NCI-H146 treated with DMSO at 0.1 percent for 48 hours (cell line): ENCODE measurements around the gene BNIPL.

Experiments
- DNase-seq: peaks from one replicate; lab custom pipeline; 2025; ENCODE audit not compliant: unreplicated experiment; lab: John Stamatoyannopoulos, UW

Gene BNIPL

DNA sequence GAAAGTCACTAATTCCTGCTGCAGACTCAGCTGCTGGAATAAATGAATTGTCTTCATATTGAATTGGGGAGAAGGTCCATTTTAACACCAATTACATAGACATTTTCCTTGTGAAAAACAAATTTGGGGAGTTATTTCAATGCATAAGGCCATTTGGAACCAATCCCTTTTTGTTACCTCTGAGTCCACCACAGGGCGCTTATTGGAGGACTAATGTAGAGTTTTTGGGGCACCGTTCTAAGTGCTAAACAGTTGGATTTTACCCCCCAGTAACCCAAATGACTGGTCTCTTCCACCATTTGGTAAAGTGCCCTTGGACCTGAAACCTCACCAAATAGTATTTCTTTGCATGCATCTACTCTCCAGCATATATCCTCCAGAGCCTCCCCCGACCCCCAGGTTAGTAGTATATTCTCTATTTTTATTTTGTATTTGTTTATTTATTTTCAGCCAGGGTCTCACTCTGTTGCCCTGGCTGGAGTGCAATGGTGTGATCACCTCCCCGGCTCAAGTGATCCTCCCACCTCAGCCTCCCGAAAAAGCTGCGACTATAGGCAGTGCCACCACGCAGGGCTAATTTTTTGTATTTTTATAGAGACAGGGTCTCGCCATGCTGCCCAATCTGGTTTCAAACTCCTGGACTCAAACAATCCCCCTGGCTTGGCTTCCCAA lies 26.6 kb upstream of the BNIPL start:
- DNase-seq, result no peak

DNA sequence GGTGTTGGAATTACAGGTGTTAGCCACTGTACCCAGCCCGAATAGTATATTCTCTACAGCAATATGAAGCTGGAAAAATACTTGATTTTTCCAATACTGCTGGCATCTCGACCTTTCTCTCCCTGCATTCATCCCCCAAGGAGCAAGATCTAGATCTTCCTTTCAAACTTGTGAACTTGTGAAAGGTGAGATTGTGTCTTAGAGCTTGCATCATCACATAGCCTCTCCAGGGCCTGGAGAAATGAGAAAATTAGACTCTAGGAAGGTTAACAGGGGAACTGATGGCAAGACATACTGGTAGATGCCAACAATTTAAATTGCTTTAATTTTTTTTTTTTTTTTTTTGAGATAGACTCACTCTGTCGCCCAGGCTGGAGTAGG lies 26.1 kb upstream of the BNIPL start:
- no peak for DNase-seq

DNA sequence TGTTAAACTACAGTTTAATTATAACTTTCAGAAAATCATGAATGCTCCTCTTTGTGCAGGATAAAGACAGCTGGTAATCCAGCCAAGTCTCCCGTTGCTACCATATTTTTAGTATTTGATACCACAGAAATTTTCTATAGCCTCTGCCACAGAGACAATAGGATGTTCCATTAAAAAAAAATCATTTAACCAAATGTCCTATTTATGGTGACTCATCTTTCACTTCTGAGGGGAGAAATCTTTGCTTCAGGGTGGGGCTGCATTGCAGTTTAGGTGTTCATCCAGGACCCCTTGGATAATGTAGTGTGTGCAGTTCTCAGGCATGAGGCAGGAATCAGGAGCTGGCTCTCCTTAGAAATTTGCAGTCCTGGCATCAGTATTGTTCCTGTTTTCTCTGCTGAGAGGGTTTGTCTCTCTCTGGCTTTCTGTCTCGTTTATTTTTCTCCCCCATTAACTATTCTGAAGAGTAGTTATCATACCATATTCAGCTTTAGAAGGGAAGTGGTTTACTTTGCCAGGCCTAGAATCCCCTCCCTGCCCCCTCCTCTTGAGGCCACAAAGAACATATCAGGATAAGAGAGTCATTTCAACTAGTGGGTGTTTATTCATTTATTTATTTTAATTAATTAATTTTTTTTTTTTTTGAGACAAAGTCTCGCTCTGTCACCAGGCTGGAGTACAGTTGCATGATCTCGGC lies 25.1 kb upstream of the BNIPL start:
- no peak for DNase-seq

DNA sequence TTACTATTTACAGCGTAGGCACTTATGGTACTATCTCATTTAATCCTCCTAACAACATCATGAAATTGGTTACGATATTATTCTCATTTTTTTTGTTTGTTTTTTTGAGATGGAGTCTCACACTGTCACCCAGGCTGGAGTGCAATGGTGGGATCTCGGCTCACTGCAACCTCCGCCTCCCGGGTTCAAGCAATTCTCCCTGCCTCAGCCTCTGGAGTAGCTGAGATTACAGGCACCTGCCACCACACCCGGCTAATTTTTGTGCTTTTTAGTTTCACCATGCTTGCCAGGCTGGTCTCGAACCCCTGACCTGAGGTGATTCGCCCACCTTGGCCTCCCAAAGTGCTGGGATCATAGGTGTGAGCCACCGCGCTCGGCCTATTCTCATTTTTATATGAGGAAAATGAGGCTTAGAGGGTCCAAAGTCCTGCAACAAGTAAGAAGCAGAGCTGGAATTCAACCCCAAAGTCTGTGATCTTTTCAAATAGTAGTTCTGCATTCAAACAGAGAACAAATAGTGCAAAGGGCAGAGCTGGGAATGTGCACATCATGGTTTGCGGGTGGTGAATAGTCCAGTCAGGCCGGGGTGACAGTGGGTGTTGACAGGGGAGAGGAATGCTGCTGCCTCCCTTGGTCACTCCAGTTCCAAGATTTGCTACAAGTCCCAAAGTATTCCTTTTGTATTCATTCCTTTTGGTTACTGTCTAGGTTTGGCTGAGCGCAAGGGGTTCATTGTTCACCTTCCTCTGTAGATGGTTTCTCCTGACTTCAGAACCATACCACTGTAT lies 23.5 kb upstream of the BNIPL start:
- DNase-seq, result no peak

DNA sequence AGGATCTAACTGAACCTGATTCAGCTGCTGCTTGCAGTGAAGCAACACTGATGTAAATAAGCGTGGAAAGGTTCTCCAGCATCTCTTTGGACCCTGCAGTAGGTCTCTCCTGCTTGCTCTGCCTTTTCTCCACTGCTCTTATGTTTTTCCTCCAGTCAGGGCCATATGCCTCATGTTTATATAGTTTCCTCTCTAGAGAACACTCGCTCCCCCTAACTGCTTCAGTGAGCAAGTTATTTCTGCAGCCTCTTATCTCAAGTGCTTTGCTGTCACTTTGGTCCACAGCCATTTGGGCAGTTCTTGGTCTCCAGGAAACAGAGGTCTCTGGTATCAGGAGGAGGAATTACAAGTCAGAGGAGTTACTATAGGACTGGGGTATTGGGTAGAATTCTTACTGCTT lies 22.9 kb upstream of the BNIPL start:
- no peak for DNase-seq

DNA sequence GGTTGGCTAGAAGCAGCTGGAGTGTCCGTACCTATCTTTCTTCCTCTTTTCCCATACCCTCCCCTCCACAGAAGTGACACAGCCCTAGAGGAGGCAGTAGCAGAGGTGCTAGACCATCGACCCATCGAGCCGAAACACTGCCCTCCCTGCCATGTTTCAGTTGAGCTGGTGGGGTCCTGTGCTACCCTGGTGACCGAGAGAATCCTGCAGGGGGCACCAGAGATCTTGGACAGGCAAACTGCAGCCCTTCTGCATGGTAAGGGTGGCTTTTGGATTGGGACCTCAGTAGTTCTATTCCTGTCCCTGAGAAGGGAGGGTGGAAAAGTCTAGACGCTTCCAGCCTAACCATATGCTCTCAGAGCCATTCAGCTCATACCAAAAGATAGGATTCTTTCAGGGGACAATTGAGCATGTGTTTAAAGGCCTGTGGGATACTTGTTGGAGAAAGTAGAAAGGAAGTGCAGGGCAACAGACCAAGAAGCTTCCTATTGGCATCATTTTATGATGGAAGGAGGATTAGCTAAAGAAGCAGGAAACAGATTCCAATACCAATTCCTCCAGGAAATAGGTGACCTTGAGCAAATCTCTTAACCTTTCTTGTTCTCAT lies 11.7 kb upstream of the BNIPL start:
- peak; percentile 52 for DNase-seq

DNA sequence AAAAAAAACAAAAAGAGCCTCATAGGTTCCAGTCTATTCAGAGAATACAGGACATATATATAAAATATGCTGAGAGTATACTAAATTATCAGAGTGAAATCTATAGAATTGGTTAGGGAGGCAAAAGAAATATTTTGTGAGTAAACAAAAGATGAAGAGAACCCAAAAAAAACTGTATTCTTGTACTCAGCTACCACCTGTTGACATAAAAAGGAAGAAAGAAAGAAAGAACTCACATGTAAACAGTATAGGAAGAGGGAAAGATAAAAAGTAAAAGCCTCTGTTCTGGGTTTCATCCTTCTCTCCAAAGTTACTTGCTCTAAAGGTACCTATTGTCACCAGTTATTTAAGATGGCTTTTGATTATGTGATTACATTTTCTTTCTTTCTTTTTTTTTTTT lies 9.9 kb upstream of the BNIPL start:
- DNase-seq, result no peak

DNA sequence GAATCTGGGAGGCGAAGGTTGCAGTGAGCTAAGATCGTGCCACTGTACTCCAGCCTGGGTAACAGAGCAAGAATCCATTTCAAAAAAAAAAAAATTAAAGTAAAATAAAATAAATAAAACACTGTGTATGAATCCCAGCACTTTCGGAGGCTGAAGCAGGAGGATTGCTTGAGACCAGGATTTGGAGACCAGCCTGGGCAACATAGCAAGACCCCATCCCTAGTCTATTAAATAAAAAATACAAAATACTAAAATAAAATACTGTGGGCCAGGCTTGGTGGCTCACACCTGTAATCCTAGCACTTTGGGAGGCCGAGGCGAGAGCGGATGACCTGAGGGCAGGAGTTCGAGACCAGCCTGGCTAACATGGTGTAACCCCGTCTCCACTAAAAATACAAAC lies 4.2 kb upstream of the BNIPL start:
- DNase-seq, result no peak

DNA sequence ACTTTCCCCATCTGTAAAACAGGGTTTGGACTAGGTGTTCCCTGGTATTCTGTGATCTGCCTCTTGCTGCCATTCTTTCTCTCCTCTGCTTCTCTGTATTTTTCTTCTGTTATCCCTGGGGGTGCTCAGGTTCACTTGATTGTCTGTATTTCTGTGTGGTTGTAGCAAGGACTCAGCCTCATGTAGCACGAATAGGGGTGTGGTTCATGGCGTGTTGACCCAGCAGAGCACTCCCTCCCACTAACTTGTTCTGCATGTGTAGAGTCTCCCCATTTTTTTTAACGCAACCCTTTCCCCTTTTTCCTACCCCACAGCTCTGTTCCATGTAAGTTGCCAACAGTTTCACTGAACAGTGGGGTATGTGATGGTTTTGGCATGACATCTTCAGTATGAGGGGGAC lies 1.2 kb upstream of the BNIPL start:
- DNase-seq, result no peak

DNA sequence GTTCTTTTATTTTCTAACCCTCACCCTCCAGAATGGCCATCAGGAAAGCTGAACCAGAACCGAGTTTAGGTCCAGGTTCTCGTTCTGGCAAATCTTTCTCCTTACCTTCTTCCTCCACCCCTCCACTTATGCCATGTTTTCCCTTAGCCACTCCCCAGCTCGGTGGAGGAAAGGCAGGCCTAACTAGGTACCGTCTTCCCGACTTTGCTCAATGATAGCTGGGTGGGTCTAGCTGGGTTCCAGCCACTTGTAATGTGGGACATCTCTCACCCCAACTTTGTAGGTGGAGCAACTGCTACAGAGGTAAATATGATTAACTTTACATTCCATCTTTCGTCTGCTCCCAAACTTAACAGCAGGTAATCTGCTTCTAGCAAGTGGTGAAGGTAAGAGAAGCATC lies 646 bp downstream of the BNIPL start:
- no peak for DNase-seq

DNA sequence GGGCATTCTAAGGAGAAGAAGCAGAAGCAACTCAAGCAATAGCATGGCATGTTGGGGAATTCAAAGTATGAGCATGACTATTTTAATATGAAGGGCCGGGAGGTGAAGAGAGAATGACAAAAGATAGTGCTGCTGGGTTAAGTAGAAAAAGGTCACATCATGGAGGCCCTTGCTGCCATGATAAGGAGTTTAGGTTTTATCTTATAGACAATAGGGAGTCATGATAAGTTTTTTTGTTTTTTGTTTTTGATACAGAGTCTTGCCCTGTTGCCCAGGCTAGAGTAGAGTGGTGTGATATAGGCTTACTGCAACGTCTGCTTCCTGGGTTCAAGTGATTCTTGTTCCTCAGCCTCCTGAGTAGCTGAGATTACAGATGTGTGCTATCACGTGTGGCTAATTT lies 3.1 kb downstream of the BNIPL start:
- no peak for DNase-seq

DNA sequence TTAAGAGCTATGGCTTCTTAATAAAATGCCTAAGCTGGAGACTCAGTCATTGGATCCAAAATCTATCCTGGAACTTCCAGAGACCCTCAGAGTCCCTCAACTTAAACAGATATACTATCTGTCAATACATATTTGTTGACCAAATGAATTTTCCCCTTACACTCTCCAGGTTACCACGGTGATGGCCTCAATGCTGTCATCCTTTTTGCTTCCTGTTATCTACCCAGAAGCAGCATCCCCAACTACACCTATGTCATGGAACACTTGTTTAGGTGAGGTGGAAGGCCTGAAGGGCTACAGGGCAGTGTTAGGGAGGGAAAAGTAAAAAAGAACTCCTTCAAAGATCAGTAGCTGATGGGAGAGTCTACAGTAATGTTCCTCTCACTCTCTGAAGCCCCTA lies 6.8 kb downstream of the BNIPL start:
- no peak for DNase-seq

DNA sequence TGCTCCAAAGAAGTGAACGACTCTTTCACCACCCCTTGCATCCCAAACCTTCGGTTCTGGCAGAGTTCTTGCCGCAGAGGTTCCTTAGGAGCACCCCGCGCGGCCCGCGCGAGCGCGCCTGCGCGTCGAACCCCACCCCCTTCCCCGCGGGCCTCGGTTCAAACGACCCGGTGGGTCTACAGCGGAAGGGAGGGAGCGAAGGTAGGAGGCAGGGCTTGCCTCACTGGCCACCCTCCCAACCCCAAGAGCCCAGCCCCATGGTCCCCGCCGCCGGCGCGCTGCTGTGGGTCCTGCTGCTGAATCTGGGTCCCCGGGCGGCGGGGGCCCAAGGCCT lies 11.2 kb downstream of the BNIPL start, which contains the start of gene C1orf56:
TSS of gene C1orf56 (plus strand) at position 161 of the 334 bp plus-strand sequence. CDS start at position 258, 97 bp downstream.
- DNase-seq, result peak; percentile 77

DNA sequence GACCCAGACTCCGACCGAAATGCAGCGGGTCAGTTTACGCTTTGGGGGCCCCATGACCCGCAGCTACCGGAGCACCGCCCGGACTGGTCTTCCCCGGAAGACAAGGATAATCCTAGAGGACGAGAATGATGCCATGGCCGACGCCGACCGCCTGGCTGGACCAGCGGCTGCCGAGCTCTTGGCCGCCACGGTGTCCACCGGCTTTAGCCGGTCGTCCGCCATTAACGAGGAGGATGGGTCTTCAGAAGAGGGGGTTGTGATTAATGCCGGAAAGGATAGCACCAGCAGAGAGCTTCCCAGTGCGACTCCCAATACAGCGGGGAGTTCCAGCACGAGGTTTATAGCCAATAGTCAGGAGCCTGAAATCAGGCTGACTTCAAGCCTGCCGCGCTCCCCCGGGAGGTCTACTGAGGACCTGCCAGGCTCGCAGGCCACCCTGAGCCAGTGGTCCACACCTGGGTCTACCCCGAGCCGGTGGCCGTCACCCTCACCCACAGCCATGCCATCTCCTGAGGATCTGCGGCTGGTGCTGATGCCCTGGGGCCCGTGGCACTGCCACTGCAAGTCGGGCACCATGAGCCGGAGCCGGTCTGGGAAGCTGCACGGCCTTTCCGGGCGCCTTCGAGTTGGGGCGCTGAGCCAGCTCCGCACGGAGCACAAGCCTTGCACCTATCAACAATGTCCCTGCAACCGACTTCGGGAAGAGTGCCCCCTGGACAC lies 11.7 kb downstream of the BNIPL start:
- DNase-seq, result peak; percentile 41

DNA sequence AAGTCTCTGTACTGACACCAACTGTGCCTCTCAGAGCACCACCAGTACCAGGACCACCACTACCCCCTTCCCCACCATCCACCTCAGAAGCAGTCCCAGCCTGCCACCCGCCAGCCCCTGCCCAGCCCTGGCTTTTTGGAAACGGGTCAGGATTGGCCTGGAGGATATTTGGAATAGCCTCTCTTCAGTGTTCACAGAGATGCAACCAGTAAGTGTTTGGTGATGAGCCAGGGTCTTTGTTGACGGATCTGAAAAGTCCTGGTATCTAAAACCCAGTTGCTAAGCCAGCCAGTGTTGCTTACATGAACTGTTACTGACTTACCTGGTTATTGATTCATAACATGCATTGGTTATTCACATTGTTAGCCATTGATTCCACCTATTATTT lies 12.3 kb downstream of the BNIPL start:
- DNase-seq, result no peak

DNA sequence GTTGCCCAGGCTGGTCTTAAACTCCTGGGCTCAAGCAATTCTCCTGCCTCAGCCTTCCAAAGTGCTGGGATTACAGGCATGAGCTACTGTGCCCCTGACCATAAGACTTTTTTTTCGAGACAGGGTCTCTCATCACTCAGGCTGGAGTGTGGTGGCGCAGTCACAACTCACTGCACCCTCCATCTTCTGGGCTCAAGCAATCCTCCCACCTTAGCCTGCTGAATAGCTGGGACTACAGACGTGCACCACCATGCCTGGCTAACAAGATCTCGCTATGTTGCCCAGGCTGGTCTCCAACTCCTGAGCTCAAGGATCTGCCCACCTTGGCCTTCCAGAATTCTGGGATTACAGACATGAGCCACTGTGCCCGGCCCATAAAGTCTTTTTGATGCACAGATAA lies 13.1 kb downstream of the BNIPL start:
- no peak for DNase-seq

DNA sequence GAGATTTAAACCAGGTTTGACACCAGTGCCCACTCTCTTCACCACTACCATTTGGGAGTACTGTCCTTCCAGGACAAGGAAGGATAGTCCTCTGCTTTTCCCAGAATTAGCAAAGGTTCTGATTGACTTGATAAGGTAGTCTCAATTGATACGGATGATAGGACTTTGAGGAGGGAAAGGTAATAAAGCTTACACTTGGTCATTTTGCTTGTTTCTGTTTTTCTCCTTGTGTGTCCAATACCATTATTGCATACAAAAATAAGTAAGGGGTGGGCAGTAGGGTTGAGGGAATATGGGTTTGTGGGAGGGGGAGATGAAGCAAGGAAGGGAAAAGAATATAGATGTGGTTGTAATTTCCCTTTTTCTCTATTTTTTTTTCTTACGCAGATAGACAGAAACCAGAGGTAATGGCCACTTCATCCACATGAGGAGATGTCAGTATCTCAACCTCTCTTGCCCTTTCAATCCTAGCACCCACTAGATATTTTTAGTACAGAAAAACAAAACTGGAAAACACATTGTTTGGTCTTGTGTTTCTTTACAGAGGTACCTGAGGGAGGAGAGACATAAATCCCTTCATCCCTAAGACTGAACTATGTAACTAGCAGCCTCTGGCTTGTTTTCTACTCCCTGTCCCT lies 13.8 kb downstream of the BNIPL start:
- no peak for DNase-seq

DNA sequence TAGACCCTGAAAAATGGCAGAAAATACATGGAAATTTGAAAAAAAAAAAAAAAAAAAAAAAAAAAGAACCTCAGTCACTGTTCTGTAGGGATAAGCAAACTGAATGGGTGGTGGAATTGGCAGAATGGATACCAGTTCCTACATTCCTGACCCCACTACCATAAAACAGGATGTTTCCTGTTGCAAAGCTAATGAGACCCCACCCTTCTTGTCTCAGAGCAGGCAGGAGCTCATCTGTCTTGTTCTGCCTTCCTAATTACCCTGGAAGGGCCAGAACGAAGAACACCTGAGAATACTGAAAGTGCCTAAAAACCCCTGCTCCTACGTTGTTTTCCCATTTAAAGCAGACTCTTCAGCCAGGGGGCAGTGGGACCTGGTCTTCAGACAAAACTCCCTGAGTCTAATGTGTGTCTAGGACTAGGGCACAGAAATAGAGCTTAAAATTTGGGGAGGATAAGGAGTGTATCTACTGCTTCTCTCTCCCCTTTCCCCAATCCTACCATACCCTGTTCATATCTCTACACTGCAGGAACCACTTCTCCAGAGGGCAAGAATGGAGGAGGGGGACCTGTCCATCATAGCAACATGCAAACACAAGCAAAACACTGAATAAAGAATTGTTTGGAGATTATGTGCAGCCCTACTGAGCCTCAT lies 15.1 kb downstream of the BNIPL start:
- DNase-seq, result no peak

DNA sequence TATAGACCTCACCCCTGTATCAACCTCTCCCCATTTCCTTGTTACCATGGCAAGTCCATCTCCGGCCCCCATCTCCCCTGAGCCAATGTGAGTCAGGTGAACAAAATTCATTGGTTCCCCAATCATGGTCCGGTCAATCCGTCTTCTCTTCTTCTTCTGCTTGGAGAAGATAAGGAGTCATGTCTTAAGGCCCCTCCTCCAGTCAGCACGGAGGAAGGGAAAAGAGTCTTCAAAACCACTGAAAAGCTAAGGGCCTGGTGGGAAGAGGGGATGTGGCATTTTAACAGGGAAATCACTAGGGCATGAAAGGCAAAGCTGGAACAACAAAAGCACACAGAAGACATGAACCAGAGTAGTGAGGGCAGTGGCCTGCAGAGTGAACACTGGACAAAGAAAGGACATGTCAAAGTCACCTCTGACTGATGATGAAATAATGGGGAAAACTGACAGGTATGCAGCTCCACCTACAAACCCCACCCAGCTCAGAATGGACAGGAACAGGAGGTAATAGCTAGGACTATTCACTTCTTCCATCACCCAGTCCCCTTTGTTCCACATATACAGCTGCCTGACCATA lies 18.7 kb downstream of the BNIPL start:
- DNase-seq, result no peak

DNA sequence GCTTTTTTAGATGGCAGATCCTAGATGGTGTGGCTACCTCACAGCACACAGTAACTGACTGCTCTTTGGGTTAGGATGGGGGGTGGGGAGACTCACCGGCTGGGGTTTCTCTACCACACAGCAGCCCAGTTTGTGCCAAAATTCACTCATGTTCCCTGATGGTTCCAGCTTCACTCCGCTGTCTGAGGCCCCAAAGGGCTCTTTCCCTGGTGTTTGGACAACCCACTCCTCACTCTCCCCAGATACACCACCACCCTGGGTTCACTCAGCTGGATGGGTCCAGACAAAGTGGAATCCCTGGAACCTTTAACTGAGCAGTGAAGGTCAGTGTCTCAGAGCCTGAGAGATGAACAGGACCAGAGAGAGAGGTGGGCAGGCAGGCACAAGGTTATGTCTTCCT lies 19.2 kb downstream of the BNIPL start:
- DNase-seq, result no peak
